Dendritic cell treated with granulocyte-macrophage colony-stimulating factor and Interleukin-4, amounts not matched to agents 40 ng/mL and 50 ng/mL, for 4 days (primary cell): Measurements from ENCODE around the gene ABHD1.
"Not testable (repeated sequence)": the region's sequence is repeated elsewhere in the genome, so short reads cannot be mapped to it uniquely, and the experiment has no call there.

Experiments
- H3K27ac Mint-ChIP-seq: one replicate; pipeline ENCODE4 v1.8.0; 2022; ENCODE audit warnings: mild to moderate bottlenecking, mixed read lengths
- H3K27me3 Mint-ChIP-seq: one replicate; pipeline ENCODE4 v1.8.0; 2022; ENCODE audit warnings: mild to moderate bottlenecking, mixed read lengths
- H3K36me3 Mint-ChIP-seq: one replicate; pipeline ENCODE4 v1.8.0; 2022; ENCODE audit warnings: low read depth, mixed read lengths
- H3K4me1 Mint-ChIP-seq: one replicate; pipeline ENCODE4 v1.8.0; 2022; ENCODE audit warnings: low read depth, mixed read lengths
- H3K4me3 Mint-ChIP-seq: one replicate; pipeline ENCODE4 v1.8.0; 2022; ENCODE audit warnings: mild to moderate bottlenecking, moderate library complexity, mixed read lengths
- H3K9me3 Mint-ChIP-seq: one replicate; pipeline ENCODE4 v1.8.0; 2022; ENCODE audit warnings: mixed read lengths
- intact Hi-C: fragments of 100-400 bp; cut with micrococcal nuclease; formaldehyde crosslinking; loops from one replicate; pipeline ENCODE4 v1.15.0; 2022

Gene ABHD1

GRCh38 chr2:27123302-27124150, at the start of gene ABHD1:
ABHD1 (plus strand) TSS chr2:27123815; CDS start chr2:27123949, 134 bp downstream.
- intact Hi-C loops = loop anchor here (1.0 kb wide), 1 partner anchor 11 kb away; the partner anchor contains the start of gene PREB
- Mint-ChIP-seq H3K36me3 (no peaks in the 10 kb centered on the region), H3K4me3 (peak within 1 kb of the TSS; percentile 83), H3K27me3 (peaks cover 16% of the 10 kb centered on the region), H3K9me3 (no peaks in the 10 kb centered on the region), H3K4me1 (peaks cover 28% of the 10 kb centered on the region), H3K27ac (peak within 1 kb of the TSS; percentile 88)

- Mint-ChIP-seq H3K27me3 (peaks cover 9% of the 10 kb centered on the region), H3K27ac (peak overlapping the region; percentile 60), H3K9me3 (no peaks in the 10 kb centered on the region), H3K4me3 (no peak overlapping the region), H3K36me3 (peaks cover 8% of the 10 kb centered on the region), H3K4me1 (peaks cover 71% of the 10 kb centered on the region)
- intact Hi-C loops = loop anchor here (5.0 kb wide), 1 partner anchor 43 kb away; the partner anchor contains the start of gene TMEM214
These were observed 48.7 kb upstream of the ABHD1 start for GRCh38 chr2:27074738-27075565.

- Mint-ChIP-seq H3K27ac (peak overlapping the region; percentile 60), H3K4me1 (peaks cover 71% of the 10 kb centered on the region)
- H3K9me3 Mint-ChIP-seq, H3K36me3 Mint-ChIP-seq, H3K27me3 Mint-ChIP-seq, H3K4me3 Mint-ChIP-seq, intact Hi-C loops: not testable (repeated sequence)
These were observed 48.1 kb upstream of the ABHD1 start for GRCh38 chr2:27075566-27075871.

- Mint-ChIP-seq H3K4me3 (no peak overlapping the region), H3K36me3 (no peaks in the 10 kb centered on the region), H3K4me1 (peaks cover 74% of the 10 kb centered on the region), H3K9me3 (no peaks in the 10 kb centered on the region), H3K27me3 (peaks cover 9% of the 10 kb centered on the region), H3K27ac (peak overlapping the region; percentile 2)
- intact Hi-C loops = no loop called here
These were observed 47.3 kb upstream of the ABHD1 start for GRCh38 chr2:27076323-27076722.

GRCh38 chr2:27077231-27077630, 46.4 kb upstream of the ABHD1 start:
- Mint-ChIP-seq H3K27ac (peak overlapping the region; percentile 66), H3K4me3 (no peak overlapping the region), H3K36me3 (no peaks in the 10 kb centered on the region), H3K4me1 (peaks cover 80% of the 10 kb centered on the region), H3K27me3 (peaks cover 9% of the 10 kb centered on the region), H3K9me3 (no peaks in the 10 kb centered on the region)
- intact Hi-C loops = no loop called here

GRCh38 chr2:27078267-27079194, 45.1 kb upstream of the ABHD1 start, which contains the start of gene EMILIN1:
EMILIN1 (plus strand) TSS chr2:27078615; CDS start chr2:27079066, 451 bp downstream.
- Mint-ChIP-seq H3K27me3 (peaks cover 9% of the 10 kb centered on the region), H3K4me1 (peaks cover 76% of the 10 kb centered on the region), H3K9me3 (no peaks in the 10 kb centered on the region), H3K27ac (peak within 1 kb of the TSS; percentile 66), H3K36me3 (no peaks in the 10 kb centered on the region), H3K4me3 (peak within 1 kb of the TSS; percentile 64)
- intact Hi-C loops = no loop called here

- H3K27ac Mint-ChIP-seq = peak overlapping the region; percentile 89
- H3K36me3 Mint-ChIP-seq = no peaks in the 10 kb centered on the region
- intact Hi-C loops = loop anchor here (2.0 to 5.0 kb wide), 2 partner anchors 29 to 117 kb away; partner anchors contain the start of gene AGBL5
- peaks cover 74% of the 10 kb centered on the region for H3K4me1 Mint-ChIP-seq
- no peak overlapping the region for H3K4me3 Mint-ChIP-seq
- peaks cover 9% of the 10 kb centered on the region for H3K27me3 Mint-ChIP-seq
- H3K9me3 Mint-ChIP-seq = no peaks in the 10 kb centered on the region
These were observed 44.1 kb upstream of the ABHD1 start for GRCh38 chr2:27079233-27080139.

- intact Hi-C loops = loop anchor here (2.0 to 5.0 kb wide), 2 partner anchors 29 to 118 kb away; partner anchors contain the start of gene AGBL5
- Mint-ChIP-seq H3K27ac (peak overlapping the region; percentile 89), H3K4me3 (no peak overlapping the region), H3K36me3 (no peaks in the 10 kb centered on the region), H3K27me3 (peaks cover 9% of the 10 kb centered on the region), H3K4me1 (peaks cover 74% of the 10 kb centered on the region), H3K9me3 (no peaks in the 10 kb centered on the region)
These were observed 43.5 kb upstream of the ABHD1 start for GRCh38 chr2:27080140-27080469.

- no peaks in the 10 kb centered on the region for H3K9me3 Mint-ChIP-seq
- peak overlapping the region; percentile 38 for H3K4me3 Mint-ChIP-seq
- peaks cover 74% of the 10 kb centered on the region for H3K4me1 Mint-ChIP-seq
- peak overlapping the region; percentile 89 for H3K27ac Mint-ChIP-seq
- peaks cover 9% of the 10 kb centered on the region for H3K27me3 Mint-ChIP-seq
- H3K36me3 Mint-ChIP-seq = no peaks in the 10 kb centered on the region
- intact Hi-C loops = loop anchor here (2.0 to 5.0 kb wide), 2 partner anchors 30 to 118 kb away; partner anchors contain the start of gene AGBL5
These were observed 43.0 kb upstream of the ABHD1 start for GRCh38 chr2:27080603-27080936.

GRCh38 chr2:27081984-27082772, 41.4 kb upstream of the ABHD1 start:
- Mint-ChIP-seq H3K27ac (peak overlapping the region; percentile 89), H3K36me3 (no peaks in the 10 kb centered on the region), H3K27me3 (peaks cover 6% of the 10 kb centered on the region), H3K9me3 (no peaks in the 10 kb centered on the region), H3K4me3 (no peak overlapping the region), H3K4me1 (peaks cover 73% of the 10 kb centered on the region)
- intact Hi-C loops = loop anchor here (1.0 to 5.0 kb wide), 3 partner anchors 11 to 120 kb away; partner anchors contain the start of genes AGBL5 and OST4

- Mint-ChIP-seq H3K4me3 (no peak overlapping the region), H3K9me3 (no peaks in the 10 kb centered on the region), H3K27me3 (peaks cover 6% of the 10 kb centered on the region), H3K27ac (peak overlapping the region; percentile 89), H3K4me1 (peaks cover 69% of the 10 kb centered on the region), H3K36me3 (no peaks in the 10 kb centered on the region)
- intact Hi-C loops = loop anchor here (5.0 kb wide), 1 partner anchor 121 kb away; no protein-coding TSS in a partner anchor
These were observed 40.7 kb upstream of the ABHD1 start for GRCh38 chr2:27082773-27083409.
